GM12891 (cell line): Measurements from ENCODE around the gene SLC19A1.

Experiments used
- DNase-seq: peaks from one replicate; pipeline ENCODE4 v3.0.0; 2011; ENCODE audit warnings: low spot score; ENCODE audit not compliant: insufficient read length
- FAIRE-seq: peaks from 2 replicates; lab custom pipeline; 2011; peaks lifted over from hg19 to GRCh38; lab: Jason Lieb, UNC
- PAX5 ChIP-seq: IDR thresholded peaks from 2 replicates; pipeline ENCODE4 v1.6.1; 2011; ENCODE audit warnings: low read length, moderate library complexity, mild to moderate bottlenecking; ENCODE audit not compliant: insufficient read depth, severe bottlenecking
- POLR2A ChIP-seq: IDR thresholded peaks from 2 replicates; pipeline ENCODE4 v1.6.1; 2011; ENCODE audit warnings: low read depth, low read length, control low read depth
- POLR2AphosphoS5 ChIP-seq: IDR thresholded peaks from 2 replicates; pipeline ENCODE4 v1.6.1; 2011; ENCODE audit warnings: low read depth, low read length, control low read depth
- POU2F2 ChIP-seq: IDR thresholded peaks from 2 replicates; pipeline ENCODE4 v1.6.1; 2011; ENCODE audit warnings: low read depth, mild to moderate bottlenecking, control low read depth, low read length, moderate library complexity
- SPI1 ChIP-seq: IDR thresholded peaks from 2 replicates; pipeline ENCODE4 v1.6.1; 2011; ENCODE audit warnings: low read depth, low read length, control low read depth
- TAF1 ChIP-seq: IDR thresholded peaks from 2 replicates; pipeline ENCODE4 v1.6.1; 2011; ENCODE audit warnings: low read depth, low read length, control low read depth

Gene SLC19A1

DNA sequence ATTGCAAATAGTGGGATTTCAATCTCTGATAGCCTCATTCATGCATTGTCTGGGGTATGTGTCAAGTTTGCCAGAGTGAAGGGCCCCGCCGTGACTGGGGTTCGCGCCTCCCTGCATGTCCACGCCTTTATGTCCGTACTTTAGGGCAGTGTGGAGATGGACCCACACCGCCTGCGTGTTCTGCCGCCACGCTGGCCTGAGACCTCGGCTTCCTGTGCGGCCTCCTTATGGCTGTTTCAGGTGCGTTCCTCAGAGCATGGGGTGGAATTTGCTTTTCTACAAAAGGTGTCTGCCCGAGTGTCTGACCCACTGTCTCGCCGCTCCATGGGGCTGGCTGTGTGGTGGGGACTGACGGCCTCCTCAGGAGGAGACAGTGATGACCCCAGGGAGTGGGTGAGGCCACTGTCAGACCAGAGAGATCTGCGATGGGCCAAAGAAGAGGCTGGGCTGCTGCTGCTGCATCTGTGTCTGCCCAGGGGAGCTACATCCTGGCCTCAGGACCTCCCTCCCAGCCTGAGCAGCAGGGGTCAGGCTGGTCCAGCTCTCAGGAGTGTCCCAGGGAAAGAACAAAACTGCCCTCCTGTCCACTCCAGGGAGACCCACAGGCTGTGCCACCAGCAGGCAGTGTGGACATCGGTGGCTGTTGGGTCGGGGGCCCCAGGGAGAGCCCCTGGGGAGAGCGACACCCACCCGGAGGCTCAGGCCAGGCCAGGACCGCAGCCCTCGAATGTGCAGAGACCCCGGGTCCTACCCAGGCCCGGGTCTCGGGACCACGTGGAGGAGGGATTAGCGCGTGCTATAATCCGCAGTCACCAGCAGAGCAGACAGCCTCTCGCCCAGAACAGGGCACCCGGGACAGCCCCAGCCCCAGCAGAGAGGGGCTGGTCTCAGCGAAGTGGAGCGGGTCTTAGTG, 9.8 kb upstream of the SLC19A1 start:
- TF ChIP-seq PAX5: no peak
- no peak for TF ChIP-seq POLR2A
- TF ChIP-seq POU2F2: no peak
- FAIRE-seq (peak; percentile 76), DNase-seq (no peak)

DNA sequence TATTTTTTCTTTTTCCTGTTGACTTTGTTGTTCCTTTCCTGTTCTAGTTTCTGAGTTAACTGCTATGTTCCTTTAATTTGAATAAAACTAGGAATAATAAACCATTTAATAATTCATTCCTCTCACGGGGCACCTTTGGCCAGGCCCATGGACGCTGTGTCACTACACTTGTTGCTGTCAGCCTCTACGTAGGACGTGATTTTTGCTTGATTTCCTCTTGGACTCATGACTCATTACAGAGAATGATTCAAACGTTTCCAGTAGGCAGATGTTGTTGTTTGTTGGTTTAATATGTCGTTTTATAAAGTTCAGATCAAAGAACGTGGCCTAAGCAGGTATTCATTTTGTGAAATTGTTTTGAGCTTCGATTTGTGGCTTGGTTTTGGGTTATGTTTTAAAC, 9.1 kb upstream of the SLC19A1 start:
- no peak for FAIRE-seq
- DNase-seq: no peak
- TF ChIP-seq POU2F2: no peak
- no peak for TF ChIP-seq POLR2AphosphoS5
- TF ChIP-seq TAF1: no peak
- TF ChIP-seq PAX5: no peak
- TF ChIP-seq SPI1: no peak
- TF ChIP-seq POLR2A: no peak

GRCh38 chr21:45550522-45551210, 8.4 kb upstream of the SLC19A1 start:
- DNase-seq: no peak
- FAIRE-seq: peak; percentile 95
- TF ChIP-seq PAX5: no peak
- peak; percentile 97 for TF ChIP-seq POU2F2
- TF ChIP-seq POLR2A: peak; percentile 38; the same call in 1 of the 2 replicates
- peak; percentile 95 for TF ChIP-seq SPI1

- TF ChIP-seq POU2F2: no peak
- no peak for TF ChIP-seq PAX5
- TF ChIP-seq POLR2AphosphoS5: no peak
- TF ChIP-seq POLR2A: no peak
- no peak for TF ChIP-seq SPI1
- TF ChIP-seq TAF1: no peak
- no peak for DNase-seq
- no peak for FAIRE-seq
These were observed 7.6 kb upstream of the SLC19A1 start for GRCh38 chr21:45549626-45550463.

DNA sequence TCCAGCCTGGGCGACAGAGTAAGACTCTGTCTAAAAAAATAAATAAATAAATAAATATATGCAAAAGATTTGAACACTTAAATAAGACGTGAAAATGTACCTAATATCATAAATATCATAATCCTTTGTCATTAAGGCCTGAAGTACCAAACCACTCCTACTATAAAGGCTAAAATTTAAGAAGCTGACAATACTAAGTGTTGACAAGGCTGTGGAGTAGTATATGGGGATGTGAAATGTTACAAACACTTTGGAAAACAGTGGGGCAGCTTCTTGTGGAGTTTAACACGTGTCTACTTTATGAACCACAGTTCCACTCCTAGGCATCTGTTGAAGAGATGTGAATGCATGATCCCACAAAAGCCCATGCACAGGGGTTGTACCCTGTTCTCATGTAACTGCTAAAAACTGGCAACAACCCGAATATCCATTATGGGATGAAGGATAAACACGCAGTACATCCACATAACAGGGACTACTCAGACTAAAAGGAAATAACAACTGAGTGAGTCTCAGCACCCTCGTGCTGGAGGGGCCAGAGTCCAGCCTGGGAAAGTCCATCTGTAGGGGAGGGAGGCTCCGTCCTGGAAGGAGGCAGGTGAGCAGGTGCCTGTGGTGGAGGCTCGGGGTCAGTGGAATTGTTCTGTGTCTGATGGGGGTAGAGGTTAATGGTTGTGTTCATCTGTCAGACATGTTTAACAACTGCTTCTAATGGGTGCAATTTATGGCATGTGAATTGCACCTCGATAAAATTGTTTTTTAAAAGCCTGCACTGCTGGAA, 6.7 kb upstream of the SLC19A1 start:
- no peak for DNase-seq
- FAIRE-seq: peak; percentile 48

DNA sequence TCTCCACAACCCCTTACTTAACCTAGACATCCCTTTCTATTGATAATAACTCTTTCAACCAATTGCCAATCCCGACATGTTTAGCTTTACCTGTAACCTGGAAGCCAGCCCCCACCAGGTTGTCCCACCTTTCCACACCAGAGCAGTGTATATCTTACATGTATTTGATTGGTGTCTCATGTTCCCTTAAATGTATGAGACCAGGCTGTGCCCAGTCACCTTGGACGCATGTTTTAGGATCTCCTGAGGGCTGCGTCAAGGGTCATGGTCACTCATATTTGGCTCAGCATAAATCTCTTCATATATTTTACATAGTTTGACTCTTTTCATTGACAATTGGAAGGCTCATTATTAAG, 5.3 kb upstream of the SLC19A1 start:
- FAIRE-seq (no peak), DNase-seq (no peak)
- no peak for TF ChIP-seq POLR2AphosphoS5
- TF ChIP-seq TAF1: no peak
- TF ChIP-seq POLR2A: no peak
- TF ChIP-seq PAX5: no peak
- no peak for TF ChIP-seq POU2F2
- no peak for TF ChIP-seq SPI1

More for the DNA sequence above, 6.7 kb upstream of the SLC19A1 start:
- no peak for TF ChIP-seq POLR2AphosphoS5
- no peak for TF ChIP-seq TAF1
- no peak for TF ChIP-seq POU2F2
- TF ChIP-seq POLR2A: no peak
- no peak for TF ChIP-seq PAX5
- no peak for TF ChIP-seq SPI1

DNA sequence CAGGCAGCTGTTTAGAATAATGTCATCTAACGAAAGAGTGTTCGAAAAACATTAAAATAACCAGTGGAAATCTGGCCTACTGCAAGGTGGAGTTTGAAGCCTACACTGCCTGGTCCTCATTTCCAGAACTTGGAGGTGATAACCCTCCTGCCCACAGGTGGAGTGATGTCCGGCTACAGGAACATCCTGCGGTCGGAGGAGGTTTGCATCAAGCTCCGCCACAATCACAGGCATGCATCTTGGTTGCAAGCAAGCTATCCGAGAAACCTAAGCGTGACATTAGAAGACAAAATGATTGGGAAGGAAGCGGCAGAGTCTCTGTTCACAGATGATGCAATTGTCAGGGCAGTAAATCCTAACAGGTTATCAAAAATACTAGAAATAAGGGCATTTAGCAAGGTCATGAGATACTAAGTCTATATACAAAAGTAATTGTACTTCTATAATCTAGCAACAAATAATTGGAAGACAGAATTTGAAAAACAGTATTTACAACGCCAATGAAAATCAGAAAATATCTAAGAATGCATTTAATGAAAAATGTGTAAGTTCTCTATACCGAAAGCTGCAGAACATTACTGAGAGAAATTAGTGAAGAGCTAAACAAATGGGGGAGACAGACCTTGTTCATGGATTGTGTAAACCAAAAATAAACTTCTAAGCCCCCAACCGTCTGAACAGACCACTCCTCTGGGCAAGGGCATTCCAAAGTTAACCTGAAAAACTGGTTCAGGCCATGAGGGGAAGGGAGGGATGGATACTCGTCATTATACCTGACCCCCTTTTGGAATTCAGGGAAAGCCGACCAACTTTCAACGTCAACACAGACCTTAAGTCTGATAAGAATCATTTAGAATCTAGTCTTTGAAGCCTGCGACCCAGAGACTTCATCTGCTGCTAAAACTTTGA, 4.7 kb upstream of the SLC19A1 start:
- DNase-seq (no peak), FAIRE-seq (no peak)
- TF ChIP-seq POLR2AphosphoS5 (no peak), POU2F2 (no peak), POLR2A (no peak)
